Ishikawa (cell line): ENCODE results near the gene MPST.

Experiments used
- CEBPB ChIP-seq: IDR thresholded peaks from 2 replicates; pipeline ENCODE4 v1.6.1; 2012
- EGR1 ChIP-seq: IDR thresholded peaks from 2 replicates; pipeline ENCODE4 v1.6.1; 2012
- EP300 ChIP-seq: IDR thresholded peaks from 2 replicates; pipeline ENCODE4 v1.6.1; 2012; ENCODE audit warnings: borderline replicate concordance
- FOXM1 ChIP-seq: IDR thresholded peaks from 2 replicates; pipeline ENCODE4 v1.6.1; 2012; ENCODE audit warnings: low read depth, borderline replicate concordance
- MAX ChIP-seq: IDR thresholded peaks from 2 replicates; pipeline ENCODE4 v1.6.1; 2012
- REST ChIP-seq: IDR thresholded peaks from 2 replicates; pipeline ENCODE4 v1.6.1; 2012; ENCODE audit warnings: low read depth, mild to moderate bottlenecking
- TCF12 ChIP-seq: IDR thresholded peaks from 2 replicates; pipeline ENCODE4 v1.6.1; 2012; ENCODE audit warnings: low read depth
- YY1 ChIP-seq: IDR thresholded peaks from 2 replicates; pipeline ENCODE4 v1.6.1; 2012; ENCODE audit warnings: low read depth

- TF ChIP-seq FOXM1 (no peak), YY1 (no peak), MAX (no peak), CEBPB (no peak), REST (no peak), EP300 (no peak), EGR1 (no peak), TCF12 (no peak)
These were observed 9.4 kb upstream of the MPST start for GRCh38 chr22:37010174-37010573.
